HepG2 (cell line): ENCODE data around the gene CTSW. TPM values are rescaled to one million over a fixed set of nuclear protein-coding genes. Genes with fewer than 3 reads are reported as not detected.
A peak's percentile ranks its signal among the peaks of the same experiment; 100 is the strongest.

Experiments used
- ATAC-seq: fragments of 200-7000 bp; cut with Tn5 transposase; 3 replicates; pipeline ENCODE4 v1.9.1; 2020; ENCODE audit warnings: mild to moderate bottlenecking, moderate library complexity
- BruUV-seq: library from RNA; stranded (reverse); fragments of 400-500 nt; replicated peaks from 2 replicates; lab custom pipeline; 2021; lab: Mats Ljungman, UMichigan
- CTCF ChIA-PET: fragments of 300-600 bp; formaldehyde crosslinking; extraction: SDS; loops from one replicate; lab custom pipeline; 2021; ENCODE audit warnings: low total read pairs, inconsistent platforms, low intra/inter-chr PET ratio; lab: Yijun Ruan, JAX
- POLR2A ChIA-PET: fragments of 350-600 bp; sonication (Branson Sonifier 250); formaldehyde crosslinking; loops from one replicate; lab custom pipeline; 2020; ENCODE audit warnings: antibody characterized with exemption, inconsistent platforms; lab: Yijun Ruan, JAX
- DNase-seq: peaks from one replicate; pipeline ENCODE4 v3.0.0-alpha.2; 2015; ENCODE audit warnings: low spot score
- FAIRE-seq: peaks from 3 replicates; lab custom pipeline; 2011; peaks lifted over from hg19 to GRCh38; lab: Jason Lieb, UNC
- H2AFZ ChIP-seq: one replicate; pipeline ENCODE4 v1.6.1; 2011; ENCODE audit warnings: low read length, inconsistent platforms
- H3K27ac ChIP-seq: fragments of 300-600 bp; 3 replicates; pipeline ENCODE4 v1.8.0; 2011; ENCODE audit warnings: mixed run types, mild to moderate bottlenecking, mixed read lengths, low read length, inconsistent platforms; ENCODE audit not compliant: insufficient read depth; ENCODE audit errors: extremely low read length
- H3K27me3 ChIP-seq, 2 experiments: fragments of 200-600 bp in 1 of 2; 2 replicates in 1 of 2; 3 replicates in 1 of 2; pipeline versions ENCODE4 v1.6.0 to v1.8.0; 2011; ENCODE audit warnings: low read length in 2 of 2, mild to moderate bottlenecking in 2 of 2, moderate library complexity in 2 of 2, inconsistent platforms in 1 of 2; ENCODE audit not compliant: insufficient read depth in 2 of 2, control insufficient read depth in 1 of 2
- H3K36me3 ChIP-seq, 2 experiments: fragments of 200-600 bp in 1 of 2; replicated peaks in 1 of 2; 2 replicates in 1 of 2; 3 replicates in 1 of 2; pipeline versions ENCODE4 v1.5.1 to v1.8.0; 2011; ENCODE audit warnings: low read length in 2 of 2, inconsistent platforms in 1 of 2; ENCODE audit not compliant: insufficient read depth in 2 of 2, control insufficient read depth in 1 of 2
- H3K4me1 ChIP-seq: 2 replicates; pipeline ENCODE4 v1.5.1; 2012; ENCODE audit warnings: low read length, inconsistent platforms; ENCODE audit not compliant: insufficient read depth
- H3K4me2 ChIP-seq: 2 replicates; pipeline ENCODE4 v1.6.0; 2011; ENCODE audit warnings: low read depth, low read length, inconsistent platforms
- H3K4me3 ChIP-seq, 3 experiments: fragments of 200-600 bp in 1 of 3; sonication (generic), shearing (Covaris generic) in 1 of 3; replicated peaks in 1 of 3; 2 replicates each; pipeline ENCODE4 v1.5.1; 2011 to 2016; ENCODE audit warnings: low read length in 3 of 3, inconsistent platforms in 2 of 3, low read depth in 2 of 3, mild to moderate bottlenecking in 2 of 3, control low read depth in 1 of 3, mixed read lengths in 1 of 3; ENCODE audit not compliant: insufficient read depth in 1 of 3
- H3K79me2 ChIP-seq: one replicate; pipeline ENCODE4 v1.6.1; 2011; ENCODE audit warnings: low read length, inconsistent platforms; ENCODE audit not compliant: insufficient read depth
- H3K9ac ChIP-seq: 2 replicates; pipeline ENCODE4 v1.6.0; 2011; ENCODE audit warnings: mild to moderate bottlenecking, low read depth, low read length, inconsistent platforms; ENCODE audit not compliant: insufficient read depth
- H3K9me3 ChIP-seq: 2 replicates; pipeline ENCODE4 v1.5.1; 2012; ENCODE audit warnings: mild to moderate bottlenecking, low read length
- H4K20me1 ChIP-seq: 2 replicates; pipeline ENCODE4 v1.6.0; 2011; ENCODE audit warnings: inconsistent platforms, mild to moderate bottlenecking, low read length, moderate library complexity; ENCODE audit not compliant: insufficient read depth
- AGO2 ChIP-seq: fragments of 200-400 bp; formaldehyde crosslinking; optimal IDR thresholded peaks from 2 replicates; pipeline ENCODE3; 2017; ENCODE audit warnings: mild to moderate bottlenecking, low read depth, low read length, moderate library complexity
- HNRNPL ChIP-seq: fragments of 200-400 bp; formaldehyde crosslinking; IDR thresholded peaks from 2 replicates; pipeline ENCODE4 v1.6.1; 2017; ENCODE audit warnings: mild to moderate bottlenecking, low read depth, low read length
- HNRNPUL1 ChIP-seq: fragments of 200-400 bp; formaldehyde crosslinking; IDR thresholded peaks from 2 replicates; pipeline ENCODE4 v1.6.1; 2017; ENCODE audit warnings: low read depth, mild to moderate bottlenecking, low read length, moderate library complexity
- PITX1 ChIP-seq: sonication (generic); formaldehyde crosslinking; IDR thresholded peaks from 2 replicates; pipeline ENCODE4 v1.5.1; 2020; ENCODE audit warnings: mild to moderate bottlenecking, missing genetic modification reagents
- POLR2A ChIP-seq, 2 experiments: IDR thresholded peaks; 2 replicates each; pipeline ENCODE4 v1.6.1; 2011; ENCODE audit warnings: low read depth in 2 of 2, low read length in 2 of 2, mild to moderate bottlenecking in 1 of 2, moderate library complexity in 1 of 2; ENCODE audit not compliant: insufficient read depth in 1 of 2
- WIZ ChIP-seq: sonication (generic); formaldehyde crosslinking; IDR thresholded peaks from 2 replicates; pipeline ENCODE4 v1.5.1; 2020; ENCODE audit warnings: mild to moderate bottlenecking, missing genetic modification reagents
- ZNF17 ChIP-seq: sonication (generic); formaldehyde crosslinking; IDR thresholded peaks from 2 replicates; pipeline ENCODE4 v1.5.0; 2020; ENCODE audit warnings: mild to moderate bottlenecking, missing genetic modification reagents
- ZNF180 ChIP-seq: sonication (generic); formaldehyde crosslinking; IDR thresholded peaks from 2 replicates; pipeline ENCODE4 v1.4.0; 2020; ENCODE audit warnings: low read depth, missing genetic modification reagents, borderline replicate concordance
- ZNF234 ChIP-seq: sonication (generic); formaldehyde crosslinking; conservative IDR thresholded peaks from 2 replicates; pipeline ENCODE4 v1.5.1; 2020; ENCODE audit warnings: mild to moderate bottlenecking, missing genetic modification reagents
- ZNF501 ChIP-seq: sonication (generic); formaldehyde crosslinking; IDR thresholded peaks from 2 replicates; pipeline ENCODE4 v1.5.1; 2020; ENCODE audit warnings: mild to moderate bottlenecking, moderate library complexity, missing genetic modification reagents
- ZNF781 ChIP-seq: sonication (generic); formaldehyde crosslinking; IDR thresholded peaks from 2 replicates; pipeline ENCODE4 v1.5.1; 2020; ENCODE audit warnings: borderline replicate concordance, mild to moderate bottlenecking, missing genetic modification reagents; ENCODE audit errors: not compliant biosample characterization
- WGBS: methylation state at CpG from one replicate; pipeline ENCODE4 v1.1.6; 2017; ENCODE audit warnings: low lambda C conversion rate; 5-methylcytosine and 5-hydroxymethylcytosine counted together
- in situ Hi-C: cut with HindIII; loops from 2 replicates; pipeline ENCODE4 v1.10.0; 2017; ENCODE audit warnings: low pct_unique_long_range_greater_than_20kb; ENCODE audit not compliant: extremely low pct_ligation_motif_present
- intact Hi-C: fragments of 100-400 bp; cut with micrococcal nuclease; formaldehyde crosslinking; loops from one replicate; pipeline ENCODE4 v1.10.0; 2022; ENCODE audit not compliant: unreplicated experiment
- polyA plus RNA-seq, 8 experiments: library from polyadenylated mRNA; depleted of rRNA in 3 of 8; stranded (reverse) in 7 of 8; unstranded in 1 of 8; fragments of >200 nt; fragmentation: Illumina TruSeq in 4 of 8; extraction: Trizol in 4 of 8; gene quantifications; 2 replicates each; pipeline versions ENCODE4 v1.2.1 to v1.2.3, GENCODE V29; 2011 to 2016; ENCODE audit warnings: low read depth in 4 of 8, missing spikeins in 1 of 8, mixed read lengths in 1 of 8; ENCODE audit not compliant: insufficient read depth in 1 of 8
- total RNA-seq, 5 experiments: library from RNA; depleted of rRNA; stranded (reverse); fragments of >200 nt; fragmentation: Illumina TruSeq; extraction: Trizol; gene quantifications; 2 replicates each; pipeline ENCODE4 v1.2.3, GENCODE V29; 2016; ENCODE audit warnings: low read depth in 1 of 5
- TF ChIP-seq, protein P1 (sequence below): sonication (generic); formaldehyde crosslinking; conservative IDR thresholded peaks from 2 replicates; pipeline ENCODE4 v1.8.0; 2022; ENCODE audit warnings: mild to moderate bottlenecking, moderate library complexity, missing genetic modification reagents
- TF ChIP-seq, protein P2 (sequence below): sonication (generic); formaldehyde crosslinking; IDR thresholded peaks from 2 replicates; pipeline ENCODE4 v1.4.0; 2020; ENCODE audit warnings: missing genetic modification reagents
- TF ChIP-seq, protein P3 (sequence below): sonication (generic); formaldehyde crosslinking; conservative IDR thresholded peaks from 2 replicates; pipeline ENCODE4 v1.4.0; 2020; ENCODE audit warnings: missing genetic modification reagents
- TF ChIP-seq, protein P4 (sequence below): sonication (generic); formaldehyde crosslinking; IDR thresholded peaks from 2 replicates; pipeline ENCODE4 v1.5.0; 2020; ENCODE audit warnings: mild to moderate bottlenecking, missing genetic modification reagents

Gene CTSW
- total and polyA plus RNA-seq, 2 of the 13 experiments (the other 11 are each of a cell fraction or from before 2014, with no cell fraction given) = 0.09 TPM; not detected in 1

DNA sequence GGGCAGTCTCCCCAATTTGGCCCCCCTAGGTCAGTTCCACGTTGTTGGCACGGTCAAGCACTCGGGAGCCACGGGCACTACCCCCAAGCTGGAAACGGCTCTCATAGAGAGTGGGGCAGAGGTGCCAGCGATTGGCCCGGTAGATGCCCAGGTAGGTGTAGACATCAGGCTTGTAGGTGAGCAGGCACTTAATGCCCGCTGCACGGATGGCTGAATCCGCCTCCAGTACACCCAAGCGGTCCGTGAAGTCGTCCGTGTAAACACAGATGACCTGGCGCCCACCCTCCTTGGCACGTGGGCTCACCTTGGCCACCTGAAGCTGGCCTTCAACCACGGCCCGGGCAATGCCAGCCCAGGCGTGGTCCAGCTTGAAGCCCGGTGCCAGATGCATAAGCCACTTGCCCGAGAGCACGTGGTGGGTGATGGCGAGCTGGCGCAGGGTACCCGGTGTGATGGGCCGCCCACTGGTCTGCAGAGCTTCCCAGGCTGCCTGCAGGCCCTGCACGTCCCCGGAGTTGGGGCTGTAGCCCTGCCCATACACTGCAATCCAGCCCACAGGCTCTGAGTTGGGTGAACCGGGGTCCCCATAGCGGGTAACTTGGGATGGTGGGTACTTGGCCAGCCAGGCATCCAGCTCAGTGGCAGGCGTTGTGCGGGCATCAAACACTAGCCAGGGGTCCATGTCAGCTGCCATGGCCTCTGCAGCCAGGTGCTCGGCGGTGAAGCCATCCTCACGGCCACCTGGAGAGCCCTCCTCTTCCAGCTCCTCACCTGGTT is 38.0 kb downstream of the CTSW start:
- peak overlapping the region; percentile 73 for H3K4me2 ChIP-seq
- in situ Hi-C loops = no loop called here
- peak overlapping the region; percentile 88 to 98 (median 92) for H3K4me3 ChIP-seq
- intact Hi-C loops = loop anchor here (2.0 kb wide), 1 partner anchor 27 kb away; the partner anchor contains the start of gene CCDC85B
- CTCF ChIA-PET = no interaction called here
- FAIRE-seq = no peak
- 95% methylated on average over 18 of the region's 35 CpGs for WGBS
- H3K27me3 ChIP-seq = peaks cover 0 to 2% of the 10 kb centered on the region in 2 experiments; a peak in 1 of 5 replicates
- H3K4me1 ChIP-seq = peaks cover 53% of the 10 kb centered on the region
- POLR2A ChIA-PET = interaction anchor here (0.6 to 5.0 kb wide), 7 partner anchors 9 to 43 kb away, joined by 3 to 59 read pairs (median 5); partner anchors contain the start of genes CCDC85B, FIBP and FOSL1
- H3K9me3 ChIP-seq = no peaks in the 10 kb centered on the region
- peak overlapping the region; percentile 75 for H3K27ac ChIP-seq
- no peaks in the 10 kb centered on the region; a peak in 1 of 5 replicates for H3K36me3 ChIP-seq
- H4K20me1 ChIP-seq = no peaks in the 10 kb centered on the region
- no peak for DNase-seq
- ATAC-seq = no peak
- H2AFZ ChIP-seq = no peak overlapping the region
- peak overlapping the region; percentile 98 for H3K9ac ChIP-seq
- BruUV-seq = no TSS peak
- peaks cover 11% of the 10 kb centered on the region for H3K79me2 ChIP-seq
- TF ChIP-seq WIZ (CRISPR knock-in tag) (no peak), POLR2A (IDR thresholded peaks at IDR 0.05; ENCODE audit: insufficient read depth in 1 of 2, low read depth in 2 of 2, low read length in 2 of 2) (no peak), ZNF781 (CRISPR knock-in tag) (no peak), HNRNPUL1 (no peak), ZNF180 (CRISPR knock-in tag) (no peak), HNRNPL (peak; percentile 95), ZNF234 (CRISPR knock-in tag) (0 out of 2 replicates have a peak, but pooled peaks have one; percentile 29), ZNF501 (peak; percentile 42), AGO2 (peak; percentile 77), ZNF17 (CRISPR knock-in tag) (no peak), PITX1 (CRISPR knock-in tag) (no peak)
- TF ChIP-seq, protein P1, sequence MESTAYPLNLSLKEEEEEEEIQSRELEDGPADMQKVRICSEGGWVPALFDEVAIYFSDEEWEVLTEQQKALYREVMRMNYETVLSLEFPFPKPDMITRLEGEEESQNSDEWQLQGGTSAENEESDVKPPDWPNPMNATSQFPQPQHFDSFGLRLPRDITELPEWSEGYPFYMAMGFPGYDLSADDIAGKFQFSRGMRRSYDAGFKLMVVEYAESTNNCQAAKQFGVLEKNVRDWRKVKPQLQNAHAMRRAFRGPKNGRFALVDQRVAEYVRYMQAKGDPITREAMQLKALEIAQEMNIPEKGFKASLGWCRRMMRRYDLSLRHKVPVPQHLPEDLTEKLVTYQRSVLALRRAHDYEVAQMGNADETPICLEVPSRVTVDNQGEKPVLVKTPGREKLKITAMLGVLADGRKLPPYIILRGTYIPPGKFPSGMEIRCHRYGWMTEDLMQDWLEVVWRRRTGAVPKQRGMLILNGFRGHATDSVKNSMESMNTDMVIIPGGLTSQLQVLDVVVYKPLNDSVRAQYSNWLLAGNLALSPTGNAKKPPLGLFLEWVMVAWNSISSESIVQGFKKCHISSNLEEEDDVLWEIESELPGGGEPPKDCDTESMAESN = no peak
- TF ChIP-seq, protein P2, sequence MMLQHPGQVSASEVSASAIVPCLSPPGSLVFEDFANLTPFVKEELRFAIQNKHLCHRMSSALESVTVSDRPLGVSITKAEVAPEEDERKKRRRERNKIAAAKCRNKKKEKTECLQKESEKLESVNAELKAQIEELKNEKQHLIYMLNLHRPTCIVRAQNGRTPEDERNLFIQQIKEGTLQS (CRISPR knock-in tag) = no peak
- TF ChIP-seq, protein P3, sequence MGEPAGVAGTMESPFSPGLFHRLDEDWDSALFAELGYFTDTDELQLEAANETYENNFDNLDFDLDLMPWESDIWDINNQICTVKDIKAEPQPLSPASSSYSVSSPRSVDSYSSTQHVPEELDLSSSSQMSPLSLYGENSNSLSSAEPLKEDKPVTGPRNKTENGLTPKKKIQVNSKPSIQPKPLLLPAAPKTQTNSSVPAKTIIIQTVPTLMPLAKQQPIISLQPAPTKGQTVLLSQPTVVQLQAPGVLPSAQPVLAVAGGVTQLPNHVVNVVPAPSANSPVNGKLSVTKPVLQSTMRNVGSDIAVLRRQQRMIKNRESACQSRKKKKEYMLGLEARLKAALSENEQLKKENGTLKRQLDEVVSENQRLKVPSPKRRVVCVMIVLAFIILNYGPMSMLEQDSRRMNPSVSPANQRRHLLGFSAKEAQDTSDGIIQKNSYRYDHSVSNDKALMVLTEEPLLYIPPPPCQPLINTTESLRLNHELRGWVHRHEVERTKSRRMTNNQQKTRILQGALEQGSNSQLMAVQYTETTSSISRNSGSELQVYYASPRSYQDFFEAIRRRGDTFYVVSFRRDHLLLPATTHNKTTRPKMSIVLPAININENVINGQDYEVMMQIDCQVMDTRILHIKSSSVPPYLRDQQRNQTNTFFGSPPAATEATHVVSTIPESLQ = no peak
- TF ChIP-seq, protein P4, sequence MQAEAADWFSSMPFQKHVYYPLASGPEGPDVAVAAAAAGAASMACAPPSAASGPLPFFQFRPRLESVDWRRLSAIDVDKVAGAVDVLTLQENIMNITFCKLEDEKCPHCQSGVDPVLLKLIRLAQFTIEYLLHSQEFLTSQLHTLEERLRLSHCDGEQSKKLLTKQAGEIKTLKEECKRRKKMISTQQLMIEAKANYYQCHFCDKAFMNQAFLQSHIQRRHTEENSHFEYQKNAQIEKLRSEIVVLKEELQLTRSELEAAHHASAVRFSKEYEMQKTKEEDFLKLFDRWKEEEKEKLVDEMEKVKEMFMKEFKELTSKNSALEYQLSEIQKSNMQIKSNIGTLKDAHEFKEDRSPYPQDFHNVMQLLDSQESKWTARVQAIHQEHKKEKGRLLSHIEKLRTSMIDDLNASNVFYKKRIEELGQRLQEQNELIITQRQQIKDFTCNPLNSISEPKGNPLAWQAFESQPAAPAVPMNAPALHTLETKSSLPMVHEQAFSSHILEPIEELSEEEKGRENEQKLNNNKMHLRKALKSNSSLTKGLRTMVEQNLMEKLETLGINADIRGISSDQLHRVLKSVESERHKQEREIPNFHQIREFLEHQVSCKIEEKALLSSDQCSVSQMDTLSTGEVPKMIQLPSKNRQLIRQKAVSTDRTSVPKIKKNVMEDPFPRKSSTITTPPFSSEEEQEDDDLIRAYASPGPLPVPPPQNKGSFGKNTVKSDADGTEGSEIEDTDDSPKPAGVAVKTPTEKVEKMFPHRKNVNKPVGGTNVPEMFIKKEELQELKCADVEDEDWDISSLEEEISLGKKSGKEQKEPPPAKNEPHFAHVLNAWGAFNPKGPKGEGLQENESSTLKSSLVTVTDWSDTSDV (CRISPR knock-in tag) = no peak
